T-helper 9 cell (primary cell): Measurements from ENCODE around the gene SYTL1.
A peak's percentile ranks its signal among the peaks of the same experiment; 100 is the strongest.
"Not testable (repeated sequence)": the region's sequence is repeated elsewhere in the genome, so short reads cannot be mapped to it uniquely, and the experiment has no call there.

ENCODE experiments used
- DNase-seq: peaks from one replicate; pipeline ENCODE4 v3.0.0-alpha.2; 2020

Gene SYTL1

GRCh38 chr1:27365372-27366112 lies 23.7 kb downstream of the SYTL1 start:
- peak; percentile 80 for DNase-seq

DNA sequence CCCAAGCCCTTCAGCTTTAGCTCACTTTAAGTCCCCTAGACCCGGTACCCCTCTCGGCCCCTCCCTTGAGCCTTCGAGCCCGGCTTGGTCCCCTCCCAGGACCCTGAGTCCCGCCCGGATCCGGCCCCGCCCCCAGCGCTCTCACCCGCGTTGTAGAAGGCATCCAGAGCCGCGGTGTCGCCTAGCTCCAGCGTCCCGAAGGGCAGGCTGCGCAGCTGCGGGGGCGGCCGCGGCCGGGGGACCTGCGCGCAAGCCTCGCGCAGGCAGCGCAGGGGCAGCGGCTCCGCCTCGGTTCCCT lies 24.2 kb downstream of the SYTL1 start:
- DNase-seq, result peak; percentile 61

GRCh38 chr1:27366411-27367159 lies 24.8 kb downstream of the SYTL1 start, which contains the start of gene MAP3K6:
Gene MAP3K6, minus strand, starts transcription at chr1:27366961. Its CDS starts 364 bp downstream, at chr1:27366597.
- DNase-seq, result no peak

DNA sequence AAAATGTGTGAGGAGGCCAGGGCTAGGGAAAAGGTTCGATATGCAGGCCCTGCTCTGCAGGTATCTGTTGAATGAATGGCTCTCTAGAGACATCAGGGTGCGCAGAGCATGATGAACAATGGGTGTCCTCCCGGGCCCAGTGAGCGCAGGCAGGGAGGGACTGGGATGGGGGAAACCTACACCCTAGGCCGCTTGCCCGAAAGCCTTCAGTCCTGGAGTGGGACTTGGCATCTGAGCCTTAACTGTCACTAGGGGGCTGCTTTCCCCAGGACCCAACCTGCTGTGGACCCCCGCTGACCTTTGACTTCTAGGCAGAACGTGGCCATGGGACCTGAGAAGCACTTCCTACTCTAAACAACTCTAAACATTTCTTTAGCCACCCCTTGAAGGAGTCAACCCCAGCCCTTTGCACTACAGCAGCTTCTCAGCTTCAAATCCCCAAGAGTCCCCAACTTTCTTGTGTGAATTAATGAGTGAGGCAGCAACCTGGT lies 25.4 kb downstream of the SYTL1 start:
- no peak for DNase-seq

GRCh38 chr1:27368869-27369582 lies 27.2 kb downstream of the SYTL1 start:
- DNase-seq, result no peak

DNA sequence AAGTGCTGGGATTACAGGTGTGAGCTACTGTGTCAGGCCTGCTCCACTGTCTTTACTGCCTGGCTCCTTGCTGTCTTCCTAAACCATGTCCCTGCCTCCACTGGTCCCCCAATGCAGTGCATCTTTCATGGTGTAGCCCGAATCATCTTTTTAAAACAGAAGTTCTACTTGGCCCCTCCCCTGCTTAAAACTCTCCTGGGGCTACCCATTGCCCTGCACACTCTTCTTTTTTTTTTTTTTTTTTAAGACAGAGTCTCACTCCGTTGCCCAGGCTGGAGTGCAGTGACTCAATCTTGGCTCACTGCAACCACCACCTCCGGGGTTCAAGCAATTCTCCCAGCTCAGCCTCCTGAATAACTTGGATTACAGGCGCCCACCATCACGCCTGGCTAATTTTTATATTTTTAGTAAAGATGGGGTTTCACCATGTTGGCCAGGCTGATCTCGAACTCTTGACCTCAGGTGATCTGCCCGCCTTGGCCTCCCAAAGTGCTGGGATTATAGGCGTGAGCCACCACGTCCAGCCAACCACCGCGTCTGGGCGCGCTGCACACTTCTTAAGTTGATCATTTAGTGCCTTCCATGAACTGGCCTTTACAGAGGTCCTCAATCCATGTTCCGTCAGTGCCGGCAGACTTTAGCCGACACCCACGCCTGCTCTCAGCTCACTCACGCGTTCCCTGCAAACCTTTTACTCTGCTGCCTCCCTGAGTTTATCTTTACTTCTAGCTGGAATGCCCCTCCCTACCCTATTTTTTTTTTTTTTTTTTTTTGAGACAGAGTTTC lies 30.4 kb downstream of the SYTL1 start:
- no peak for DNase-seq

DNA sequence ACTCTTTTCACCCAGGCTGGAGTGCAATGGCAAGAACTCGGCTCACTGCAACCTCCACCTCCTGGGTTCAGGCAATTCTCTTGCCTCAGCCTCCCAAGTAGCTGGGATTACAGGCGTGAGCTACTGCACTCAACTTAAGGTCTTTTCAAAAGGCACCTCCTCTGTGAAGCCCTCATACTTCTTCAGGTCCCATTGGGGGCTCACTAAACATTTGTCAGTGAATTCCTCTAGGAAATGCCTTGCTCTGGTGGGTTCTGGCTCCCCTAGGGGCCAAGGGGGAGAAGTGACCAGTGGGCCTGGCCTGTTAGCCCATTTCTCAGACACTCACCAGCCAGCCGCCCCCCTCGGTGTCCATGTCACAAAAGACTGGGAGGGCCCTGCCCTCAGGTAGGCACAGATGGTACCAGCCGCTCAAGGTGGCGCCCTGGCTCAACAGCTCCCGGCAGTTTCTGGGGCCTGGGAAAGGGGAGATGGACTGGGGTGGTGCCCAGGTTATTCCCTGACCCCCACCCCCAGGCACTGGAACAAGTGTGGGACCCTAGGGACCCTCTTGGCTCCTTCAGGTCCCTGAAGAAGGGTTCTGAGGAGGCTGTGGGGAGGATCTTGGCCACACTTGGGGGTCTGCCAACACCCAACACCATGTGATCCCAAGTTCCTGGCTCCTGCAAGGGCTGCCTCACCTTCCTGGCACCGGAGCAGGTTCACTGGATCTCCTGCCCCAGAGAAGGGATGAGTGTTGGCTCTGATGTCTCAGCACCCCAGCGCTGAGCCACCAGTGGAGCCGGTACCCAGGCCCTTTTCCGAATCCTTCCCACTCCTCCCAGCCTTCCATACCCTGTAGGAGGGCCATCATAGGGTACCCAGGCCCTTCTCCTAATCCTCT lies 31.2 kb downstream of the SYTL1 start:
- DNase-seq, result no peak

GRCh38 chr1:27374362-27375086 lies 32.7 kb downstream of the SYTL1 start, which contains the start of gene FCN3:
Gene FCN3, minus strand, starts transcription at chr1:27374824. Its CDS starts 6 bp downstream, at chr1:27374818.
- no peak for DNase-seq

- no peak for DNase-seq
These were observed 36.1 kb downstream of the SYTL1 start for GRCh38 chr1:27377760-27378495.

DNA sequence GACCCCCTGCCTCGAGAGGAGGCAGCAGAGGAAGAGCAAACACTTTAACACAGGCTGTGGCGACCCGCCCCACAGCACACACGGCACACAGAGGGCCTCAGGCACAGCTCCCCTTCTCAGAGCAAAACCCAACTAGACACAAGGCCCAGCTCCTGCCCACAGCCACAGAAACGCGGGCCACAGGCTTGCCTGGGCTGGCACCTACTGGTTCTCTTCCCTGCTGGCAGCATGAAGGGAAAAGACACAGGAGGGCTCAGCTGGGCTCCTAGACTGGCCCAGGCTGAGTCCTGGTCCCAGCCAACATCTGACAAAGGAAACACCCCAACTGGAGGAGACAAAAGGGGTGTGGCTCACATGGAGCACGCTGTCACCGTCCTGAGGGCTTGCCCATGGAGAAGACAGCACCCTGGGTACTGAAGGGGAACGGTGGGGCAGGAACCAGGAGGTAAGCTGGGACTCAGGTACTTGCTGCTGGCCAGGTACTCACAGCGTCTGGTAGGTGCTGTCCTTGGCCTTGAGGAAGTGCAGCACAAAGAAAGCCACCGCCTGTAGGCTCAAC lies 37.8 kb downstream of the SYTL1 start:
- DNase-seq, result no peak

GRCh38 chr1:27380224-27380623 lies 38.4 kb downstream of the SYTL1 start:
- DNase-seq, result no peak

- DNase-seq, result no peak
These were observed 39.2 kb downstream of the SYTL1 start for GRCh38 chr1:27380766-27381733.

DNA sequence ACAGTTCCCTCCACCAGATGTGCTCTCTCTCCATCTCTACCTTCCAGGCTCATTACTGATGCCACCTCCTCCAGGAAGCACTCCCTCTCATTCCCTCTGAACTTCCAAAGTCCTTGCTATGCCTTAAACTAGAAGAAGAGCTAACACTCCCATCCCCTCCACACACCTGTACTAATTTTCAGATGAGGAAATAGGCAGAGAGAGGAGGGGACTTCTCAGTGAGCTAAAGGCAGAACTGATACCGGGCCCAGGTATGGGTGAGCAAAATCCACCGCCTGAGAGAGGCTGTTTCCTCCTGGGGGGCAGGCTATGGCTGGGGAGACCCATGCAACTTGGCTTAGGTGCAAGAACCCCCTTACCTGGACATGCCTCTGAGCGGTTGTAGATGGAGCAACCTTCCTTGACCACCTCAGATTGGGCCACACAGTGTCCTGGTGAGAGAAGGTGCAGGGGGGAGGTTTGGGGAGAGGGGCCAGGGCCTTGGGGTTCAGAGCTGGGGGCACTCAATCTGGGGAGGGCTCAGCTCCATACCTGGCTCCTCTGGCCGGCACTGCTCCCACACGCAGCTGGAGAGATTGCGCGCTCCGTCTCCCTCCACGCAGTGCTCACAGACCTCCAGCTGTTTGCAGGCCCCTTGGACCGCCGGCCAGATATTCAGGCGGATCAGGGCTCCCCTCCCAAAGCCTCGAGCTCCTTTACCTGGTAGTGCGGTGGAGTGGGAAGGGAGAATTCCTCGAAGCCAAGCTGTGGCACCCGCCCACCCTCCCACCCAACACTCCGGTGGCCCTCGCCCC lies 40.3 kb downstream of the SYTL1 start:
- no peak for DNase-seq

DNA sequence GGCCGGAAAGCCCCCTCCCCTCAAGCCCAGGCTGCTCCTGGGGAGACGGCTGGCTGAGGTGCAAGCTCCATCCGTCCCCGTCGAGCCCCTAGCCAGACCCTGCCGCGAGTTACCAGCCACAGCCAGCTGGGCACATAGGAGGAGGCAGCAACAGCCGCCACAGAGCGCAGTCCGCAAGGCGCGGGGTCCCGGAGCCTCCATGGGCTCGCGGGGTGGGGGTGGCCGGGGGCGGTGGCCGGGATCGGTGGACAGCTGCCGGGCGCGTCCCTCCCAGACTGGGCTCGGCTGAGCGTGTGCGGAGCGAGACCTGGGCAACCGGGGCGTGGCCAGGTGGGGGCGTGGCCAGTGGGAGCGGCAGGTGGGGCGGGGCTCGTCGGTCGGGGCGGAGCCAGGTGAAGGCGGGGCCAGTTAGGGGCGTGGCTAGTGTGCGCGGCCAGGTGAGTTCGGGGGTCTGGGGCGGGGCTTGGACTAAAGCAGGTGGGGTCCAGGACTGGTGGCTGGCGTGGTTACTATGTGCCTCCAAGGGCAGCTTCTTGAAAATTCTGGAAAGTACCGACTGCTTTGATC lies 41.3 kb downstream of the SYTL1 start, which contains the start of gene CD164L2:
CD164L2 (minus strand) TSS at position 295 of the 567 bp plus-strand sequence; CDS start at position 201, 94 bp downstream.
- DNase-seq, result peak; percentile 52

DNA sequence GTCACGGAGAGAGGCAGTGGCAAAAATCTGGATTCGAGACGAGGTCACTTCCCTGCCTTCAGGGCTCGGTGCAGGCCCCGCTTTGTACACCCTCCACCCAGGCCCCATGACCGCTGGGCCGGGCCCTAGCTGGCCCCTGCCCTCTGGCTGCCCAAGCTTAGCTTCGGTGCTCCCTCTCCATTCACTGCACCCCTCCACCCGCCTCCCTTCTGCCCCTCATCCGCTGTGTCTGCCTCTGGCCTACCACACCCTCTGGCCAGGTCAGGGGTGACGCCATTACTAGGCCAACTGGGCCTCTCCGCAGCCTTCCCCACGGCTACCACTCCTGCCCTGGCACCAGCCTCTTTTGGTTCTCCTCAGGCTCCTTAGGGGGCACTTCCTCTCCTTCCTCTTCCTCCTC lies 41.8 kb downstream of the SYTL1 start:
- DNase-seq, result no peak

DNA sequence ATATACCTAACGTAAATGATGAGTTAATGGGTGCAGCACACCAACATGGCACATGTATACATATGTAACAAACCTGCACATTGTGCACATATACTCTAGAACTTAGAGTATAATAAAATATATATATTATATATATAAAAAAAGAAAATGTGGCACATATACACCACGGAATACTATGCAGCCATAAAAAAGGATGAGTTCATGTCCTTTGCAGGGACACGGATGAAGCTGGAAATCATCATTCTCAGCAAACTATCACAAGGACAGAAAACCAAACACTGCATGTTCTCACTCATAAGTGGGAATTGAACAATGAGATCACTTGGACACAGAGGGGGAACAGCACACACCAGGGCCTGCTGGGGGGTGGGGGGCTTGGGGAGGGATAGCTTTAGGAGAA lies 43.0 kb downstream of the SYTL1 start:
- not testable (repeated sequence) for DNase-seq
